CD14-positive monocyte (primary cell): Measurements from ENCODE around the gene PCYT2. TPM values are rescaled to one million over a fixed set of nuclear protein-coding genes. Genes with fewer than 3 reads are reported as not detected.

Experiments used
- DNase-seq, 3 donors: peaks; one replicate each; pipeline ENCODE4 v3.0.0-alpha.2; 2011 to 2022
- H2AFZ ChIP-seq: 2 replicates; pipeline ENCODE4 v1.6.0; 2012; ENCODE audit warnings: mild to moderate bottlenecking, low read depth, low read length, inconsistent platforms; ENCODE audit not compliant: insufficient read depth, poor library complexity, severe bottlenecking
- H3K27ac ChIP-seq, 2 donors: 1 replicate in 1 of 2; 2 replicates in 1 of 2; pipeline ENCODE4 v1.5.1; 2012 to 2013; ENCODE audit warnings: low read length in 2 of 2, control low read depth in 1 of 2, inconsistent platforms in 1 of 2, low read depth in 1 of 2, mild to moderate bottlenecking in 1 of 2
- H3K27me3 ChIP-seq, 2 donors: one replicate each; pipeline versions ENCODE4 v1.6.0 to v1.6.1; 2011 to 2013; ENCODE audit warnings: low read length in 2 of 2; ENCODE audit not compliant: control insufficient read depth in 2 of 2, insufficient read depth in 2 of 2
- H3K36me3 ChIP-seq, 2 donors: replicated peaks in 1 of 2; 1 replicate in 1 of 2; 2 replicates in 1 of 2; pipeline versions ENCODE4 v1.5.1 to v1.6.1; 2012 to 2013; ENCODE audit warnings: low read length in 2 of 2, control low read depth in 1 of 2, inconsistent platforms in 1 of 2, mild to moderate bottlenecking in 1 of 2; ENCODE audit not compliant: insufficient read depth in 2 of 2, control insufficient read depth in 1 of 2
- H3K4me1 ChIP-seq, 2 donors: 1 replicate in 1 of 2; 2 replicates in 1 of 2; pipeline versions ENCODE4 v1.5.1 to v1.6.1; 2012 to 2013; ENCODE audit warnings: low read length in 2 of 2, control low read depth in 1 of 2, inconsistent platforms in 1 of 2, mild to moderate bottlenecking in 1 of 2, moderate library complexity in 1 of 2; ENCODE audit not compliant: insufficient read depth in 2 of 2, control insufficient read depth in 1 of 2
- H3K4me2 ChIP-seq: replicated peaks from 2 replicates; pipeline ENCODE3; 2012; ENCODE audit warnings: low read length, moderate library complexity, mild to moderate bottlenecking; ENCODE audit not compliant: poor library complexity, severe bottlenecking; ENCODE audit errors: extremely low read depth
- H3K4me3 ChIP-seq, 3 experiments: fragments of 200-600 bp in 1 of 3; sonication (generic) in 1 of 3; replicated peaks in 1 of 3; 1 replicate in 2 of 3; 2 replicates in 1 of 3; pipeline ENCODE4 v1.5.1; 2011 to 2013; ENCODE audit warnings: low read length in 3 of 3, mild to moderate bottlenecking in 3 of 3, control low read depth in 2 of 3, low read depth in 2 of 3, inconsistent platforms in 1 of 3, moderate library complexity in 1 of 3
- H3K79me2 ChIP-seq: 2 replicates; pipeline ENCODE4 v1.6.0; 2012; ENCODE audit warnings: mild to moderate bottlenecking, control low read depth, inconsistent platforms, low read length, moderate library complexity; ENCODE audit not compliant: insufficient read depth
- H3K9ac ChIP-seq: 2 replicates; pipeline ENCODE4 v1.6.0; 2017; ENCODE audit warnings: low read length, mild to moderate bottlenecking; ENCODE audit not compliant: insufficient read depth, poor library complexity, severe bottlenecking
- H3K9me3 ChIP-seq, 2 donors: replicated peaks in 1 of 2; 1 replicate in 1 of 2; 2 replicates in 1 of 2; pipeline versions ENCODE4 v1.5.1 to v1.6.1; 2012 to 2013; ENCODE audit warnings: low read length in 2 of 2, control low read depth in 1 of 2; ENCODE audit not compliant: control insufficient read depth in 1 of 2, insufficient read depth in 1 of 2
- H4K20me1 ChIP-seq: 2 replicates; pipeline ENCODE4 v1.6.0; 2012; ENCODE audit warnings: mild to moderate bottlenecking, low read length, control low read depth, moderate library complexity; ENCODE audit not compliant: insufficient read depth
- H3K27ac Mint-ChIP-seq, 7 donors: one replicate each; pipeline ENCODE4 v1.8.0; 2020; ENCODE audit warnings: mild to moderate bottlenecking in 7 of 7, mixed read lengths in 7 of 7, moderate library complexity in 6 of 7, inconsistent platforms in 2 of 7
- H3K27me3 Mint-ChIP-seq, 3 donors: one replicate each; pipeline ENCODE4 v1.8.0; 2021 to 2022; ENCODE audit warnings: low read depth in 3 of 3, mild to moderate bottlenecking in 3 of 3, mixed read lengths in 3 of 3, moderate library complexity in 3 of 3, inconsistent platforms in 1 of 3
- H3K36me3 Mint-ChIP-seq, 2 donors: one replicate each; pipeline ENCODE4 v1.8.0; 2020; ENCODE audit warnings: mixed read lengths in 2 of 2, inconsistent platforms in 1 of 2, mild to moderate bottlenecking in 1 of 2
- H3K4me1 Mint-ChIP-seq: one replicate; pipeline ENCODE4 v1.8.0; 2020; ENCODE audit warnings: mild to moderate bottlenecking, mixed read lengths
- H3K4me3 Mint-ChIP-seq, 2 donors: one replicate each; pipeline ENCODE4 v1.8.0; 2020; ENCODE audit warnings: mild to moderate bottlenecking in 2 of 2, mixed read lengths in 2 of 2, moderate library complexity in 1 of 2
- H3K9me3 Mint-ChIP-seq, 7 donors: one replicate each; pipeline ENCODE4 v1.8.0; 2020 to 2022; ENCODE audit warnings: mixed read lengths in 7 of 7, mild to moderate bottlenecking in 6 of 7, moderate library complexity in 6 of 7, inconsistent platforms in 2 of 7
- WGBS: methylation state at CpG from one replicate; pipeline ENCODE4 v1.1.5; 2013; ENCODE audit warnings: missing lambda C conversion rate; ENCODE audit not compliant: insufficient coverage; 5-methylcytosine and 5-hydroxymethylcytosine counted together
- intact Hi-C, 2 donors: fragments of 100-400 bp; cut with micrococcal nuclease; formaldehyde crosslinking; loops; one replicate each; pipeline versions ENCODE4 v1.15.0 to v1.15.1; 2023
- polyA plus RNA-seq, 3 donors: library from polyadenylated mRNA; depleted of rRNA in 1 of 3; unstranded in 2 of 3; stranded (reverse) in 1 of 3; fragments of 300-500 nt in 2 of 3; fragments of >200 nt in 1 of 3; fragmentation: Illumina TruSeq in 2 of 3; gene quantifications; 1 replicate in 2 of 3; 2 replicates in 1 of 3; pipeline ENCODE4 v1.2.3, GENCODE V29; 2012 to 2021
- TF ChIP-seq, protein P1 (sequence below): fragments of 200-600 bp; IDR thresholded peaks from one replicate; pipeline ENCODE4 v1.8.0; 2022; ENCODE audit warnings: antibody characterized with exemption, mild to moderate bottlenecking

The PCYT2 gene
- polyA plus RNA-seq, 3 donors, result 10.7 to 14.5 (median 11.0) TPM

GRCh38 chr17:81931557-81932332, 20.5 kb upstream of the PCYT2 start:
- peaks cover 9 to 42% of the 10 kb centered on the region in 2 donors for H3K27me3 ChIP-seq
- Mint-ChIP-seq H3K36me3 (peaks cover 0 to 2% of the 10 kb centered on the region in 2 donors), H3K4me1 (peaks cover 21% of the 10 kb centered on the region), H3K4me3 (peak overlapping the region in 1 of 2 donors; percentile 11), H3K9me3 (peaks cover 0 to 5% (median 3%) of the 10 kb centered on the region in 7 donors), H3K27me3 (peaks cover 41 to 62% (median 41%) of the 10 kb centered on the region in 3 donors), H3K27ac (peak overlapping the region in 1 of 7 donors; percentile 5)
- H3K9me3 ChIP-seq, result no peaks in the 10 kb centered on the region
- H3K27ac ChIP-seq, result no peak overlapping the region
- intact Hi-C loops, result no loop called here
- H3K79me2 ChIP-seq, result peaks cover 5% of the 10 kb centered on the region
- H3K4me3 ChIP-seq, result no peak overlapping the region
- H3K4me2 ChIP-seq, result no peak overlapping the region
- H4K20me1 ChIP-seq, result peaks cover 4% of the 10 kb centered on the region
- no peak overlapping the region for H2AFZ ChIP-seq
- no peak overlapping the region for H3K9ac ChIP-seq
- WGBS, result 33% methylated on average over 5 of the region's 15 CpGs
- DNase-seq, result no peak
- H3K36me3 ChIP-seq, result no peaks in the 10 kb centered on the region
- TF ChIP-seq, protein P1, sequence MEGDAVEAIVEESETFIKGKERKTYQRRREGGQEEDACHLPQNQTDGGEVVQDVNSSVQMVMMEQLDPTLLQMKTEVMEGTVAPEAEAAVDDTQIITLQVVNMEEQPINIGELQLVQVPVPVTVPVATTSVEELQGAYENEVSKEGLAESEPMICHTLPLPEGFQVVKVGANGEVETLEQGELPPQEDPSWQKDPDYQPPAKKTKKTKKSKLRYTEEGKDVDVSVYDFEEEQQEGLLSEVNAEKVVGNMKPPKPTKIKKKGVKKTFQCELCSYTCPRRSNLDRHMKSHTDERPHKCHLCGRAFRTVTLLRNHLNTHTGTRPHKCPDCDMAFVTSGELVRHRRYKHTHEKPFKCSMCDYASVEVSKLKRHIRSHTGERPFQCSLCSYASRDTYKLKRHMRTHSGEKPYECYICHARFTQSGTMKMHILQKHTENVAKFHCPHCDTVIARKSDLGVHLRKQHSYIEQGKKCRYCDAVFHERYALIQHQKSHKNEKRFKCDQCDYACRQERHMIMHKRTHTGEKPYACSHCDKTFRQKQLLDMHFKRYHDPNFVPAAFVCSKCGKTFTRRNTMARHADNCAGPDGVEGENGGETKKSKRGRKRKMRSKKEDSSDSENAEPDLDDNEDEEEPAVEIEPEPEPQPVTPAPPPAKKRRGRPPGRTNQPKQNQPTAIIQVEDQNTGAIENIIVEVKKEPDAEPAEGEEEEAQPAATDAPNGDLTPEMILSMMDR, result no peak
- H3K4me1 ChIP-seq, result peaks cover 14 to 20% of the 10 kb centered on the region in 2 donors

GRCh38 chr17:81931189-81931556, 20.0 kb upstream of the PCYT2 start:
- Mint-ChIP-seq H3K27ac (peak overlapping the region in 1 of 7 donors; percentile 51), H3K9me3 (peaks cover 0 to 5% (median 3%) of the 10 kb centered on the region in 7 donors), H3K4me3 (peak overlapping the region in 1 of 2 donors; percentile 61), H3K4me1 (peaks cover 20% of the 10 kb centered on the region), H3K27me3 (peaks cover 36 to 56% (median 38%) of the 10 kb centered on the region in 3 donors), H3K36me3 (peaks cover 0 to 2% of the 10 kb centered on the region in 2 donors)
- TF ChIP-seq, protein P1, result no peak
- Histone ChIP-seq H3K27ac (no peak overlapping the region), H3K9me3 (no peaks in the 10 kb centered on the region), H4K20me1 (peaks cover 6% of the 10 kb centered on the region), H3K27me3 (peaks cover 9 to 39% of the 10 kb centered on the region in 2 donors), H3K79me2 (peaks cover 11% of the 10 kb centered on the region), H3K9ac (no peak overlapping the region), H3K4me1 (peaks cover 15 to 21% of the 10 kb centered on the region in 2 donors), H3K4me3 (no peak overlapping the region), H3K36me3 (no peaks in the 10 kb centered on the region), H2AFZ (no peak overlapping the region), H3K4me2 (no peak overlapping the region)
- intact Hi-C loops, result no loop called here
- WGBS, result 84% methylated on average over 12 of the region's 13 CpGs
- DNase-seq, result no peak
